COLO668 (cell line): ENCODE results near the gene KIF21A.
"Not testable (repeated sequence)": the region's sequence is repeated elsewhere in the genome, so short reads cannot be mapped to it uniquely, and the experiment has no call there.

Source experiments
- DNase-seq: peaks from one replicate; lab custom pipeline; 2025; ENCODE audit not compliant: unreplicated experiment; lab: John Stamatoyannopoulos, UW

KIF21A gene

DNA sequence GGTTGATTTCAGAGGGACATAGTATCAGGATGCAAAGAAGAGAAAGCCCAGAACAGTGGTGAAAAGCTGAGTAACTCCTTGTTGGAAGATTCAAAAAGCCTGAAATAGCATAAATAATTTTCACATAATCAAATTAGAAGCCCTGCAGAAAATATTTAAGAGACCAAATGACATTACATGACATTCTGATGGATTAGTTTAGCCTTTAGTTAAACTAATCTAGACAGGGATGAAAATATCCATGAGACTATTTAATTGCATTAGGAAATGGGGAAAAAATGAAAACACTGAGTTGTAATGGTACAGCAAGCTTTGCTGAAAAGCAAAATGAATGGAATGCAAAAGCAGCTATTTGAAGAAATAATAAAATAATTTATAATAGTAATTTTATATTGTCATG, 91.8 kb downstream of the KIF21A start:
- DNase-seq: no peak

DNA sequence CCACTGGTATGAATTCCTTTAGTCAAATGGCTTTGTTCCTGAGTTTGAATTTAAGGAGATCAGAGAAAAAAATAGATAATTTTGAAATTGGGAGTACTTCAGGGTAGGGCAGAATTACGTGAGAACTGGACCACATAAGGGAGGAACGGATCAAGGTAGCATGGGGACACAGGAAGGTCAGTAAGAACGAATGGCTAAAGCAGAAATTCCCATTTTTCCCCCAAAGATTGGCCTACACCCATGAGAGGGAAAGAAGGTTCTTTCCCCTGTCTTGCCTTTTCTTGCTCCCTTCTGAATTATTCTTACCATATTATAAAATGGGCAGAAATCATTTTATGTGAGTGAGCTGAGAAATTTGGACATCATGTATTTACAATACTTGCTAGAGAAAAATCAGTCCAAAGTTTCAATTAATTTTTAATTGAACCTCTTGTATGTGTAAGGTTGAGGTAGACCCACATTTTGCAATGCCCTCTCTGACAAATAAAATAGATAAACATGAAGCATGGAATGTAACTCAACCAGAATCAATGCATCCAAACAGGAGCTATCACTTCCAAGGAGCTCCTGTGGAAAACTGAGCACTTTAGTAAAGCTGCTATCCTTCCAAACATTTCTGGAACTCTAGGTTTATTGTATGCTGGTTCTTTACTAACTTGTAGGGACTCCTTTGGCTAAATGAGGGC, 93.8 kb downstream of the KIF21A start:
- no peak for DNase-seq

DNA sequence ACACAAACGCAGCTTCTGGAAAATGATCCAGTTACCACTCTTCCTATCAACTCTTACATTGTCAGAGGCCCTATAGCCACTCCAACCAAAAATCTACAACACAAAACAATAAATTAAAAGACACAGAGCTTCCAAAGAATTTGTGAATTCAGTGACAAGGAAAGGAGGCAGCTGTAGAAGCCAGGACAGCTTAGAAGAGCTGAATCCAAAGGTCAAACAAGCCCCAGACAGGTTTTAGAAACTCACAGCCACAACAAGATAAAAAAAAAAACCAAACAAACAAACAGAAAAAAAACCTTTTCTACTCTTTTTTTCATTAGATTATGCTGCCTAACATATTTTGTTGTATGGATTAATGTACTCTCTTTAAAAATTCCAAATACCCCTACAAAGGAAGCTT, 94.4 kb downstream of the KIF21A start:
- no peak for DNase-seq

DNA sequence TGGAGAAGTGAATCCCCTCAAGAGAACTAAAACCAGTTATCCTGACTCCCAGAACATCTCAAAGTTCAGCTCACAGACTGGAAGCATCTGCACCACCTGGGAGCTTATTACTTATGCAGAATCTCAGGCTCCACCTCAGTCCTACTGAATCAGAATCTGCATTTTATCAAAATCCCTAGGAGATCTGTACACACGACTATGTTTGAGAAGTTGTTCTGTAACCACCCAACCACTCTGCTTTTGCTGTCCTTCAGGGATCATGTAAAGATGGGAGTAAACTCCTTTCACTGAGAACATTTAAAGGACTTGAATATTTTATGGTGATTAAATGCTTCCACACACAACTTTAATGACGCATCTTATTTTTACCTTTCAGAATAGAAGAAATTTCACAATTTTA, 98.0 kb downstream of the KIF21A start:
- no peak for DNase-seq

DNA sequence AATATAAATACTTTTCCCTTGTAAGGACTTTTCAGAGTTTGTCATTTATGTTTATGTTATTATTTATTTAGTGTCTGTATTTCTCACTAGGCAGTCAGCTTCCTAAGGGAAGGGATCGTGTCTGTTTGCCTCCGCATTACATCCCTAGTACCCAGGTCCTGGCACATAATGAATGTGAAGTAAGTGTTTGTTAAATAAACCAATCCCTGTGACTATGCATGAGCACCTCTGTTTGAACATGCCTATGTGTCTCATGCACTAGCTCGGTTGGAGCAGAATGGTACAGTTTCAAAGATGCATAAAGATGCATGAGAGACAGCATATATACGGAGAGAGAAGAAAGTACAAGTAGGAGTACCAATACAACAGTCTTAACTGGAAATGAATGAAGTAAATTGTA, 99.3 kb downstream of the KIF21A start:
- no peak for DNase-seq

DNA sequence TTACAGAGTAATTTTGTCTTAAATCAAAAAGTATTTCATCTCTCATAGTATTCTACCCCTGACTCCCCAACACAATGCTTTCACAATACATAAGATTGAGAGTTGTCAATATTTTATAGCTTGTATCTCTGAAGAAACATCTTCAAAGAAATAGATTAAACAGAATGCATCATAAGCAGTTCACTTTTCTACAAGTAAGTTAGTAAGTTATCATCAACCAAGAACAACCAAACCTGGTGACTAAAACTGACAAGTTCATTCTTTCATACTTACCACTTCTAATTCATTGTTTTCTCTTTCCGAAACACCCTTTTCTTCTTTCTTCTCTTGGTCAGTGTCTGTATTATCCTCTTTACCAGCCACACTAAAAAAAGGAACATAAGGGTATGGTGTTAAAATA, 101.2 kb downstream of the KIF21A start:
- no peak for DNase-seq

DNA sequence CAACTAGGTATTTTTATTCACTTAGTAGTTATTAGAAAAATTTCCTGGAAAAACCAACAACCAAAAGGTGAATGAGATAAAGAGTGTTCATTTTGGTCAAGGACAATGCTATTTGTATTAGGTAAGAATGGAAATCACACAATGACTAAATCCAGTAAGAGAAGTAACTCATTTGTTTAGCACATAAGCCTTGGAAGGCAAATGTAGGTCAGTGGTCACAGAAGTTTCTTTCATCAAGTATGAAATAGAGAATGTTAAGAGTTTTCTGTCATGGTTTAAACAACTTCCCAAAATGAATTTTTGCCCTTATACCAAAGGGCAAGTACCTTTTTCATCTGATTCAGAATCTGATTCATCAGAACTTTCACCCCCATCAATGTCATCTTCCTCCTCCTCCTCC, 101.7 kb downstream of the KIF21A start:
- no peak for DNase-seq

DNA sequence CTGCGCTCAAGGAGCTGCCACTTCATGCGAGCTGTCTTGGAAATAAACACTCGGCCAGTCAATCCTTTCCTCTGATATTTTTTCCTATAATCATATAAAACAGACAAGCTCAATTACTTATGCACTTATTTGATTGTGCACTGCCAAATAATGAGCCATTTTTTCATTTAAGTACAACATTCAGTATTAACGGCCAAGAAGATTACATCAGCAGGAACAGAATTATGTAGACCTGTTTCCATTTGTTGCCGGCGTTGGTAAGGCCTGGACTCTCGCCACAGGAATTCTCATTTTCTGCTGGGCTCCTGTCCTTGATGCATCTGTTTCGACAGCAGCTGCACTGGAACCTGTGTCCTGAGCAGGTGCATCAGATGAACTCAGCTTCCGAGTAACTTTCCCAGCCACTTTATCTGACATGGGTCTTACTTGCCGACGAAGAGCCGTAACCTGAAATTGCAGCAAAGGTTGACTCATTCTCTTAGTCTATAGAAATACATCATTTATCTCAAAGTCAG, 110.2 kb downstream of the KIF21A start:
- DNase-seq: no peak

DNA sequence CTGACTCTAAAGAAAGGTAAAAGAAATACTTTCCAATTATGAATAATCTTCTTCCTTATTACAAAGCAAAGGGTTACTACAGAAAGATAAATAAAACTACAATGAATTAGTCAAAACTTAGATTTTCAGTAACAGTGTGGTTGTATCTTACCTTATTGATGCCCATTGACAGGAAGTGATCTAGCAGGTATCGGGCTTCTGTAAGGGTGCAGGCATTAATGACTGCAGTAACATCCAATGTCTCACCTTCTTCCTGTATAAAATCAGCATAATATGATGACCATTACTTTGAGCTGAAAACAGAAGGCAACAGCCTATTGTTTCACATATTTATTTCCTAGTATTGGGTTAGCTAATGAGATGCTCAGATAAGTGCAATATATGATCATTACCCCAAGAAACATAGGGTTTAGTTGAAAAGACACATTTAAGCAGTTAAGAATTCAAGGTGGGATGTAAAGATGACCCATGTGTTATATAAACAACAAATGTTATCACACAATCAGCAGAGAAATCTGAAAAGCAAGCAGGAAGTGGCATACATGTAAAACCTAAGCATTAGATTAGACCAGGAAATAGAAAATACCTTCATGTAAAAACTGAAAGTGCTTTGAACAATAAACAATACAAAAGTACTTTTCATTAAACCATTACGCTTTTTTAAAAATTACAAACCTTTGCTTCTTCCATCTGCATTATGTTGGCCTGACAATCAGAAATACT, 111.2 kb downstream of the KIF21A start:
- no peak for DNase-seq

DNA sequence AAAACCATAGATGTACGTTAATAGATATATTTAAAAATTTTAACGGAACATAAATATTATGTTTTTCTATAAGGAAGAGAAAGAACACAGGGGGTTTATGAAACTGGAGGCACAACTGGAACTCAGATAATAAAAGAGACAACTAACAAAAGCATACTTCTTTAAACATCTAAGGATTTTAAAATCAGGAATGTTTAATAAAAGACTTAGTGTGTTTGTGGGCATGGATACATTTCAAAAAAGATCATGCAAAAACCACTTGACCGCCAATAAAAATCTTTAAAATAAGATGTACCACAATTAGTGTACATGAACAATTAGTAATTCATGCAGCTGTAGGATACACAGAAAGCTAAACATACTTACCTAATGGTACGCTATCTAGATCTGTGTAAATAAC, 113.0 kb downstream of the KIF21A start:
- DNase-seq: no peak

DNA sequence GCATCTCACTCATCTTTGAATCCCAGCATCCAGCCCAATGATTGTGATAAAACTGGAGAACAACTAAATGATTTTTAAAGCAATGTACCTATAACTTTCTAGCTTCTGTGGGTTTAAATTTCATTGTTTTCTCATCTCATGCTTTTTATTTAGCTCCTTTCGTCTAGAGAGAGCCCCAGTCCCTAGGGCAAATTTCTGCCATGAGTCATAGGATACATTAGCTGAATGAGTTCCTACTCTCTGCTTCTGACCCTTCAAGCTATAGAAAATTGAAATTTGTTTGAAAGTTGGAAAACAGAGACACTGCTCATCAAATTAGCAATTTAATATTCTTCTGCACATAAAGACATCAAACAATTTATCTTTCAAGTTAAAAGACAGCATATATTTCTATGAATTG, 113.9 kb downstream of the KIF21A start:
- DNase-seq: no peak

DNA sequence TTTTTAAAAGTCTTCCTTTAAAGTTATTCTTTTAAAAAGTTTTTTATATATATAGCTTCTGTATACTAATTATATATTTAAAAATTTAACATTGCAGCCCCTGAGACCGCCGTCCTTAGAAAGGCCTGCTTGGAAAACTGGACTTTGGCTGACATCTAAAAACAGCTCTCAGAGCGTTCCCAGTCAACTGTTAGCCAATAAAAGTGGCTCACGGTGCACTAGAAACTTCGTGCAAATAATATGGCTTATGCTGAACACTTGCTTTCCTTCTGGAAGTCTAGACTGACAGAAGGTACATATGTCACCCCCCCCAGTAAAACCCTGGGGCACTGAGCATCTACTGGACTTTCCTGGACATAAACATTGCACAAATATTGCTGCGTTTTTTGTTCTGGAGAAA, 115.0 kb downstream of the KIF21A start:
- no peak for DNase-seq

DNA sequence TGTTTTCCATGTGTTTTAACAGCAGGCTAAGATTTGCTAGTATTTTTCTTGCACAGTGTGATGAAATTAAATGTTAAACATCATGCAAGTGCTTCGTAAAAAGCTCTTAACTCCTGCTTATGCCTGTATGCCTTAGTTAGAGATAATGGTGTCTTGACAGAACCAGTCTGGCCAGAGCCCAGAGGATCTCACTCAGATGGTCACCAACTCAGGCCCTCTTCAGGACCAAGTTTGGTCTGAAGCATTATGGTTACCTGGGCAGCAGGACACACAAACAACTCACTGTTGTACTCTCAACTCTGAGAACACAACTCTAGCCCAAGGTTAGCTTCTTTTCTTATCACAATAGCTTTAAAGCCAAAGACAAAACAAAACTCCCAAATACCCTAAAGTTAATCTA, 115.4 kb downstream of the KIF21A start:
- DNase-seq: no peak

DNA sequence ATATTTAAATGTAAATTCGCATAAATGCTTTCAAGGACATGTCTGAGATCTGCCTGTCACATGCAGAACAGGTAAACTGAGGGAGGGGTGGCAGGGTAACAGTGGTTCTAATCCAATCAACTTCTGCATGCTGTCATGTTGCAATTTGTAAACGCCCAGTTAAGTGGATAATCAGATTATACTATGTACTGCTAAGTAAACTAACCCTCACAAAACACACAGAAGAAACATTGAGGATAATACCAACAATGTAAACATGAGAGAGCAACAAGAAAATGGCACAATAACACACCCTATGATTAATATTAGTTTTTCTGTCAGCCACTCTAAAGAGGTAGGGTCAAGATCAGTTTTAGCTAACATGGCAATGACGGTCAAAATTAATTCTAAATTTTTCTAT, 123.7 kb downstream of the KIF21A start:
- DNase-seq: no peak

DNA sequence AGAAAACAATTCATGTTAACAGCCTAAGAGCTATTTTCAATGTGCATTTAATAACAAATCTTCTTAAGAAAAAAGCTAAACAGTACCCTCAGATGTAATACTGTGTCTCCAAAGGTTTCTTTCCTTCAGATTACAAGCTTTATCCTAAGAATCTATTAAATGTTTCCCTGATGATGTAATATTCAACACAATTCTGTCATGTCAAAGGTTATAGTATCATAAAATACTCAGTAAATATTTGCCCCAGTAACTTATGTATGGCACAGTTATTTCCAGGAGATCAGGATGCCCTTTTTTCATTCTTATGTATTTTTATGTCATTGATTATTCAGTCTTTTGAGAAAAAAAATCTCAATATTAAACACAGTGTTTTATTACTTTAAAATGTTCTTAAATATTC, 128.4 kb downstream of the KIF21A start:
- no peak for DNase-seq

DNA sequence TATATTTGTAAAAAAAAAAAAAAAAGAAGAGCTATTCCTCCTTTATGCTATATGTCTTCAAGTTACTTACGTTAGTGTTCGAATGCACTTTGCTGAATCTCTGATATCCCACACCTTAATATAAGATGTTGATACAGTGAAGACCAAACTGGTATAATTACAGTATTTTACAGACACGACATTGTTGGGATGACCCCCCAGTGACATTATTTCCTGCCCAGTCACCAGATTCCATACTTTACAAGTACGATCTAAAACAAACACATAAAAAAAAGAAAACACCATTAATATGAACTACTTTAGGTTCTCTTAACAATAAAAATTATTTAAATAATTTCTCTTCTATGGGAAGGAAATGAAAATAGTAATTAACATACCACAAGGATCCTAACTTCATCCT, 133.4 kb downstream of the KIF21A start:
- DNase-seq: no peak

DNA sequence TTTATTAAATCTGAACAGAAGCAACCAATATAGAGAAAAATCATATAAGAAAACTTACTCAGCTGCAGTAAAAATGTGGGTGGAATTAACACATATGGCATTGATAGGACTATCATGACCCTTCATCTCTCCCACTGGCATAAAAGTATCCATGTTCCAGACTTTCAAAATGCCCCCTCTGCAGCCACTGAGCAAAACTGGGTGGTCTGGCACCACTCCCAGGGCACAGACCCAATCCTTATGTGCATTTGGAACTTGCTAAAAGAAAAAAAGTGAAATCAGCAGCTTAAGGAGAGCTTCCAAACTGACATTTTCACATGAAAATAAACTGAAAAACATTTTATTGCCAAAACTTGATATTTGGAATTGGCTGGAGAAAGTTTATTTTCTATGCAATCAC, 141.5 kb downstream of the KIF21A start:
- no peak for DNase-seq

DNA sequence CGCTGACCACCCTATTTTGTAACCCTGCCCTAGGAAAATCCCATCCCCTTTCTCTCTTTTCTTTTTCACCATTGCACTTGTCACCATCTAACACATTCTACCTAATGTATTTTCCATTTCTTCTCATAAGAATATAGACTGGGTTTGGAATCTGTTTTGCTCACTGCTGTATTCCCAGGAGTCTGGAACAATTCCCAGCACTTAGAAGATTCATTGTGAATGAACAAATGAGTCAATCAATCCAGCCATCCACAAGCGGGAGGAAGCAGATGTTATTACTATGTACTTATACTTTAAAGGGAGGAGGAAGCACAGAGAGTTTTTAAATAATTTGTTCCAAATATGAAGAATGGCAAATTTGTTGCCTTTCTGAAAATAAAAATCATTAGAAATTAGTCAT, 142.1 kb downstream of the KIF21A start:
- no peak for DNase-seq

DNA sequence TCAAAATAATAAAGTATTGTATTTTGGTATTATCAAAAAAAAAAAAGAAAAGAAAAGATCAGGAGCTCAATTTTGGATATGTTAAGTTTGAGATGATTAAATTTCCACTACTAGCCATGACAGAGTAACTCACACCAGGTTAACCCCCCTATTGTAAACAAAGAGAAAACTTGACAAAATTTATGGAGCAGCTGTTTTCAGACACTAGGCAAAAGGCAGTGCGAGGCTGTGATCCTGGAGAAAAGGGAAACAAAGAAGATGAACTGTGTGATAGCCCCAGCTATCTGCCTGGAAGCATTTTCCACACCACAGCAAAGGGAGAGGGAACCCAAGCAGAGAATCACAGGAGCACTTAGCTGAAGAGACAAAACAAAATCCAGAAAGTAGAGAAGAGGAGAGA, 145.0 kb downstream of the KIF21A start:
- DNase-seq: no peak

DNA sequence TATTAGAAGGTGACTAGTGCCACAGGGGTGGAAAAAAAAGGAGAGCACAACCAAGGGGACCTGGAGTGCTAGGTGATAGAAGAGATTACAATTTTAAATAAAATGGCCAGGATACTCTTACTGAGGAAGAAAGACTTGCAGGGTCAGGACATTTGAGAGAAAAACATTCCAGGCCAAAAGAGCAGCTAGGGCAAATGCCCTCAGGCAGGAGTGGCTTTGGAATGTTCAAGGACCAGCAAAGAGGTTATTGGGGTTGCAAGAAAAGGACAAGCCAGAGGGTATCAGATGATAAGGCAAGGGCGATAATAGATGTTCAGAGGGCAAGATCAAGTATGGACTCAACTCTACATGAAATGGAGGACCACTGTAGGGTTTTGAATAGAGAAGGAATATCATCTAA, 146.4 kb downstream of the KIF21A start:
- no peak for DNase-seq

DNA sequence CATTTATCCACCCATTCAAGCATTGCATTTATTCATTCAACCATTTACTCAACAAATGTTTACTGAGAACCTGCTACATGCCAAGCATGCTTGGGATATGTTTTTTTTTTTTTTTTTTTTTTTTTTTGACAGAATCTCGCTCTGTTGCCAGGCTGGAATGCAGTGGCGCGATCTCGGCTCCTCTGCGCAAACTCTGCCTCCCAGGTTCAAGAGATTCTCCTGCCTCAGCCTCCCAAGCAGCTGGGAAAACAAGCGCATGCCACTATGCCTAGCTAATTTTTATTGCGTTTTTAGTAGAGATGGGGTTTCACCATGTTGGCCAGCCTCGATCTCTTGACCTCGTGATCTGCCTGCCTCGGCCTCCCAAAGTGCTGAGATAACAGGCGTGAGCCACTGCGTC, 147.3 kb downstream of the KIF21A start:
- not testable (repeated sequence) for DNase-seq

DNA sequence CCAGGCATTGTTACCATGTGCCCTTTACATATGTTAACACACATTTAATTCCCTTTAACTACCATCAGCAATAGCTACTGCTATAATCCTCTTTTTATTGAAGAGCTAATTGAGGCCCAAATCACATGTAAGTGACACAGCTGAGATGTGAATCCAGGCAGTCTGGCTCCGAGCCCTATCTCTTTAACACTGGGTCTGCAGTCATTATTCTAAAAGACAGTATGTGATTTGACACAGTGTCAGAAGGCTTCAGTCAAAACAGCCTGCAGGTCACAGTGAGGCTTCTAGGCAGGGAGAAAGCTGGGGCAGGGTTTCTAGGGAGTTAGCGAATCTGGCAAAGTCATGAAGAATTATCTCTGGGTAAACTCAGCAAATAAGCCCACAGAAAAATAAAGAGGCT, 148.2 kb downstream of the KIF21A start:
- no peak for DNase-seq

DNA sequence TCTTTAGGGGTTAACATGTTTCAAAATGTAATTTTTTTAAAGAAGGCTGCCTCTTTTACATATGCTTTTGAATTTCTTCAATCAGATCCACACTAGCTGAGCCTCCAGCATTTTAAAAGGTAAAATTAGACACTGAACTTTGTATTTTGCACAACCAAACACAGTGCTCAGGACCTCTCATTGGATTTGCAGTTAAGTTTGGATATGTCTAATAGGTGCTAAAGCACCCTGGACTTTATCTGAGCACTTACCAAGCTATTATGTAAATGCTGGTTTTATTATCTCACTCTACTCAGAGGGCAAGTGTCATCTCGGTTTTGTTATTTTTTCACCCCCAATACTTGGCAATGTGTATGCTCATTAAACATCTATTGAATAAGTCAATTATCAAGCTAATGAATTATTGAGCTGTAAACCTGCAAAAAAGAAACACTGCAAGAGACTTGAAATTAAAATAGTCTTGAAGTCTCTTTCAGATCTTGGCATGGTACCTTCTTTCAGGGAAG, 150.7 kb downstream of the KIF21A start:
- no peak for DNase-seq
